ENCODE results near the gene KRTAP6-3. TPM values are rescaled to one million over a fixed set of nuclear protein-coding genes. Genes with fewer than 3 reads are reported as not detected.

Gene KRTAP6-3
- total and polyA plus RNA-seq, 2 experiments from 2014 or later: not detected

DNA sequence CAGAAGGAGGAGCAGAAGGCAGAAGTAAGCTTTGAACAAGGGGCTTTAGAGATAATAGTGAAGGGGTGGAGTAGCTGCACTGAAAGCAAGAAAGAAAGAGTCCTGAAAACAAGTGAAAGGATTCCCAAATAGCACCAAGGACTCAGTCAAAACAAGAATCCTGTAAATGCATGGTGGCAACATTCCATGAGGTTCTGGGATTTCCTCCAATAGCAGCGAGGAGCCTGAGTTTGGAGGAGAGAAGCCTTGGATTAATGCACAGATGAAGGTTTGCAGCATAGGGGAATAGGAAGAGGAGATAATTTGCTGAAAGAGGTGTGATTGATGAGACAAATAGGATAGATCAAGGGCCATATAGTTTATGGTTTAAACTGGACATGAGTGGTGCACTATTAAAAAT is 12.9 kb upstream of the KRTAP6-3 start:
- Mint-ChIP-seq H3K4me1 (no peaks in the 10 kb centered on the region), H3K27me3 (ENCODE audit: insufficient read depth, low read depth, poor library complexity) (no peaks in the 10 kb centered on the region), H3K9me3 (no peaks in the 10 kb centered on the region), H3K36me3 (ENCODE audit: low read depth) (no peaks in the 10 kb centered on the region), H3K4me3 (no peak overlapping the region), H3K27ac (no peak overlapping the region)
- Histone ChIP-seq H3K79me2 (replicated peaks; ENCODE audit: insufficient read depth) (no peaks in the 10 kb centered on the region), H3K4me2 (no peak overlapping the region), H3K27ac (ENCODE audit: low read depth) (no peak overlapping the region), H3K36me3 (ENCODE audit: insufficient read depth) (no peaks in the 10 kb centered on the region), H3K4me1 (ENCODE audit: insufficient read depth) (no peaks in the 10 kb centered on the region), H3K9me2 (ENCODE audit: insufficient read depth) (peaks cover 5% of the 10 kb centered on the region; the same call in 1 of the 2 replicates), H2AFZ (0 out of 2 replicates have a peak overlapping the region, but pooled peaks have one; percentile 3), H3K27me3 (ENCODE audit: insufficient read depth) (no peaks in the 10 kb centered on the region), H4K20me1 (replicated peaks; ENCODE audit: insufficient read depth) (no peaks in the 10 kb centered on the region), H3K4me3 (no peak overlapping the region), H3F3A (replicated peaks; ENCODE audit: low read depth) (no peaks in the 10 kb centered on the region)
- peak; percentile 15 for DNase-seq (ENCODE audit: low spot score)
- ATAC-seq: no peak
- TF ChIP-seq, protein P1, sequence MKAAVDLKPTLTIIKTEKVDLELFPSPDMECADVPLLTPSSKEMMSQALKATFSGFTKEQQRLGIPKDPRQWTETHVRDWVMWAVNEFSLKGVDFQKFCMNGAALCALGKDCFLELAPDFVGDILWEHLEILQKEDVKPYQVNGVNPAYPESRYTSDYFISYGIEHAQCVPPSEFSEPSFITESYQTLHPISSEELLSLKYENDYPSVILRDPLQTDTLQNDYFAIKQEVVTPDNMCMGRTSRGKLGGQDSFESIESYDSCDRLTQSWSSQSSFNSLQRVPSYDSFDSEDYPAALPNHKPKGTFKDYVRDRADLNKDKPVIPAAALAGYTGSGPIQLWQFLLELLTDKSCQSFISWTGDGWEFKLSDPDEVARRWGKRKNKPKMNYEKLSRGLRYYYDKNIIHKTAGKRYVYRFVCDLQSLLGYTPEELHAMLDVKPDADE (IDR thresholded peaks at IDR 0.05): no peak
- TF ChIP-seq CREB1 (CRISPR knock-in tag; IDR thresholded peaks at IDR 0.05; ENCODE audit: low read depth) (no peak), JUNB (IDR thresholded peaks at IDR 0.05; ENCODE audit: unreplicated experiment) (no peak), ZNF114 (CRISPR knock-in tag; IDR thresholded peaks at IDR 0.05) (no peak), EZH2 (IDR thresholded peaks at IDR 0.05; ENCODE audit: low read depth, unreplicated experiment) (no peak), STAT1 (IDR thresholded peaks at IDR 0.05; ENCODE audit: unreplicated experiment) (no peak), ZNF331 (CRISPR knock-in tag; IDR thresholded peaks at IDR 0.05; ENCODE audit: low read depth) (no peak), NANOG (IDR thresholded peaks at IDR 0.05; ENCODE audit: borderline replicate concordance) (no peak), EZH2phosphoT487 (IDR thresholded peaks at IDR 0.05; ENCODE audit: unreplicated experiment) (no peak), POLR2AphosphoS5 (IDR thresholded peaks at IDR 0.05; ENCODE audit: low read depth) (no peak)
- TF ChIP-seq, protein P2, sequence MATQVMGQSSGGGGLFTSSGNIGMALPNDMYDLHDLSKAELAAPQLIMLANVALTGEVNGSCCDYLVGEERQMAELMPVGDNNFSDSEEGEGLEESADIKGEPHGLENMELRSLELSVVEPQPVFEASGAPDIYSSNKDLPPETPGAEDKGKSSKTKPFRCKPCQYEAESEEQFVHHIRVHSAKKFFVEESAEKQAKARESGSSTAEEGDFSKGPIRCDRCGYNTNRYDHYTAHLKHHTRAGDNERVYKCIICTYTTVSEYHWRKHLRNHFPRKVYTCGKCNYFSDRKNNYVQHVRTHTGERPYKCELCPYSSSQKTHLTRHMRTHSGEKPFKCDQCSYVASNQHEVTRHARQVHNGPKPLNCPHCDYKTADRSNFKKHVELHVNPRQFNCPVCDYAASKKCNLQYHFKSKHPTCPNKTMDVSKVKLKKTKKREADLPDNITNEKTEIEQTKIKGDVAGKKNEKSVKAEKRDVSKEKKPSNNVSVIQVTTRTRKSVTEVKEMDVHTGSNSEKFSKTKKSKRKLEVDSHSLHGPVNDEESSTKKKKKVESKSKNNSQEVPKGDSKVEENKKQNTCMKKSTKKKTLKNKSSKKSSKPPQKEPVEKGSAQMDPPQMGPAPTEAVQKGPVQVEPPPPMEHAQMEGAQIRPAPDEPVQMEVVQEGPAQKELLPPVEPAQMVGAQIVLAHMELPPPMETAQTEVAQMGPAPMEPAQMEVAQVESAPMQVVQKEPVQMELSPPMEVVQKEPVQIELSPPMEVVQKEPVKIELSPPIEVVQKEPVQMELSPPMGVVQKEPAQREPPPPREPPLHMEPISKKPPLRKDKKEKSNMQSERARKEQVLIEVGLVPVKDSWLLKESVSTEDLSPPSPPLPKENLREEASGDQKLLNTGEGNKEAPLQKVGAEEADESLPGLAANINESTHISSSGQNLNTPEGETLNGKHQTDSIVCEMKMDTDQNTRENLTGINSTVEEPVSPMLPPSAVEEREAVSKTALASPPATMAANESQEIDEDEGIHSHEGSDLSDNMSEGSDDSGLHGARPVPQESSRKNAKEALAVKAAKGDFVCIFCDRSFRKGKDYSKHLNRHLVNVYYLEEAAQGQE (IDR thresholded peaks at IDR 0.05; ENCODE audit: unreplicated experiment): no peak
- TF ChIP-seq, protein P3, sequence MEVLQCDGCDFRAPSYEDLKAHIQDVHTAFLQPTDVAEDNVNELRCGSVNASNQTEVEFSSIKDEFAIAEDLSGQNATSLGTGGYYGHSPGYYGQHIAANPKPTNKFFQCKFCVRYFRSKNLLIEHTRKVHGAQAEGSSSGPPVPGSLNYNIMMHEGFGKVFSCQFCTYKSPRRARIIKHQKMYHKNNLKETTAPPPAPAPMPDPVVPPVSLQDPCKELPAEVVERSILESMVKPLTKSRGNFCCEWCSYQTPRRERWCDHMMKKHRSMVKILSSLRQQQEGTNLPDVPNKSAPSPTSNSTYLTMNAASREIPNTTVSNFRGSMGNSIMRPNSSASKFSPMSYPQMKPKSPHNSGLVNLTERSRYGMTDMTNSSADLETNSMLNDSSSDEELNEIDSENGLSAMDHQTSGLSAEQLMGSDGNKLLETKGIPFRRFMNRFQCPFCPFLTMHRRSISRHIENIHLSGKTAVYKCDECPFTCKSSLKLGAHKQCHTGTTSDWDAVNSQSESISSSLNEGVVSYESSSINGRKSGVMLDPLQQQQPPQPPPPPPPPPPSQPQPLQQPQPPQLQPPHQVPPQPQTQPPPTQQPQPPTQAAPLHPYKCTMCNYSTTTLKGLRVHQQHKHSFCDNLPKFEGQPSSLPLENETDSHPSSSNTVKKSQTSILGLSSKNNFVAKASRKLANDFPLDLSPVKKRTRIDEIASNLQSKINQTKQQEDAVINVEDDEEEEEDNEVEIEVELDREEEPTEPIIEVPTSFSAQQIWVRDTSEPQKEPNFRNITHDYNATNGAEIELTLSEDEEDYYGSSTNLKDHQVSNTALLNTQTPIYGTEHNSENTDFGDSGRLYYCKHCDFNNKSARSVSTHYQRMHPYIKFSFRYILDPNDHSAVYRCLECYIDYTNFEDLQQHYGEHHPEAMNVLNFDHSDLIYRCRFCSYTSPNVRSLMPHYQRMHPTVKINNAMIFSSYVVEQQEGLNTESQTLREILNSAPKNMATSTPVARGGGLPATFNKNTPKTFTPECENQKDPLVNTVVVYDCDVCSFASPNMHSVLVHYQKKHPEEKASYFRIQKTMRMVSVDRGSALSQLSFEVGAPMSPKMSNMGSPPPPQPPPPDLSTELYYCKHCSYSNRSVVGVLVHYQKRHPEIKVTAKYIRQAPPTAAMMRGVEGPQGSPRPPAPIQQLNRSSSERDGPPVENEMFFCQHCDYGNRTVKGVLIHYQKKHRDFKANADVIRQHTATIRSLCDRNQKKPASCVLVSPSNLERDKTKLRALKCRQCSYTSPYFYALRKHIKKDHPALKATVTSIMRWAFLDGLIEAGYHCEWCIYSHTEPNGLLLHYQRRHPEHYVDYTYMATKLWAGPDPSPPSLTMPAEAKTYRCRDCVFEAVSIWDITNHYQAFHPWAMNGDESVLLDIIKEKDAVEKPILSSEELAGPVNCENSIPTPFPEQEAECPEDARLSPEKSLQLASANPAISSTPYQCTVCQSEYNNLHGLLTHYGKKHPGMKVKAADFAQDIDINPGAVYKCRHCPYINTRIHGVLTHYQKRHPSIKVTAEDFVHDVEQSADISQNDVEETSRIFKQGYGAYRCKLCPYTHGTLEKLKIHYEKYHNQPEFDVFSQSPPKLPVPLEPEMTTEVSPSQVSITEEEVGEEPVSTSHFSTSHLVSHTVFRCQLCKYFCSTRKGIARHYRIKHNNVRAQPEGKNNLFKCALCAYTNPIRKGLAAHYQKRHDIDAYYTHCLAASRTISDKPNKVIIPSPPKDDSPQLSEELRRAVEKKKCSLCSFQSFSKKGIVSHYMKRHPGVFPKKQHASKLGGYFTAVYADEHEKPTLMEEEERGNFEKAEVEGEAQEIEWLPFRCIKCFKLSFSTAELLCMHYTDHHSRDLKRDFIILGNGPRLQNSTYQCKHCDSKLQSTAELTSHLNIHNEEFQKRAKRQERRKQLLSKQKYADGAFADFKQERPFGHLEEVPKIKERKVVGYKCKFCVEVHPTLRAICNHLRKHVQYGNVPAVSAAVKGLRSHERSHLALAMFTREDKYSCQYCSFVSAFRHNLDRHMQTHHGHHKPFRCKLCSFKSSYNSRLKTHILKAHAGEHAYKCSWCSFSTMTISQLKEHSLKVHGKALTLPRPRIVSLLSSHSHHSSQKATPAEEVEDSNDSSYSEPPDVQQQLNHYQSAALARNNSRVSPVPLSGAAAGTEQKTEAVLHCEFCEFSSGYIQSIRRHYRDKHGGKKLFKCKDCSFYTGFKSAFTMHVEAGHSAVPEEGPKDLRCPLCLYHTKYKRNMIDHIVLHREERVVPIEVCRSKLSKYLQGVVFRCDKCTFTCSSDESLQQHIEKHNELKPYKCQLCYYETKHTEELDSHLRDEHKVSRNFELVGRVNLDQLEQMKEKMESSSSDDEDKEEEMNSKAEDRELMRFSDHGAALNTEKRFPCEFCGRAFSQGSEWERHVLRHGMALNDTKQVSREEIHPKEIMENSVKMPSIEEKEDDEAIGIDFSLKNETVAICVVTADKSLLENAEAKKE (CRISPR knock-in tag; IDR thresholded peaks at IDR 0.05): no peak
- TF ChIP-seq, protein P4, sequence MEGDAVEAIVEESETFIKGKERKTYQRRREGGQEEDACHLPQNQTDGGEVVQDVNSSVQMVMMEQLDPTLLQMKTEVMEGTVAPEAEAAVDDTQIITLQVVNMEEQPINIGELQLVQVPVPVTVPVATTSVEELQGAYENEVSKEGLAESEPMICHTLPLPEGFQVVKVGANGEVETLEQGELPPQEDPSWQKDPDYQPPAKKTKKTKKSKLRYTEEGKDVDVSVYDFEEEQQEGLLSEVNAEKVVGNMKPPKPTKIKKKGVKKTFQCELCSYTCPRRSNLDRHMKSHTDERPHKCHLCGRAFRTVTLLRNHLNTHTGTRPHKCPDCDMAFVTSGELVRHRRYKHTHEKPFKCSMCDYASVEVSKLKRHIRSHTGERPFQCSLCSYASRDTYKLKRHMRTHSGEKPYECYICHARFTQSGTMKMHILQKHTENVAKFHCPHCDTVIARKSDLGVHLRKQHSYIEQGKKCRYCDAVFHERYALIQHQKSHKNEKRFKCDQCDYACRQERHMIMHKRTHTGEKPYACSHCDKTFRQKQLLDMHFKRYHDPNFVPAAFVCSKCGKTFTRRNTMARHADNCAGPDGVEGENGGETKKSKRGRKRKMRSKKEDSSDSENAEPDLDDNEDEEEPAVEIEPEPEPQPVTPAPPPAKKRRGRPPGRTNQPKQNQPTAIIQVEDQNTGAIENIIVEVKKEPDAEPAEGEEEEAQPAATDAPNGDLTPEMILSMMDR (conservative IDR thresholded peaks at IDR 0.05; ENCODE audit: low read depth in 2 of 2): no peak

Measured in GM23338 (cell line).